Rectal smooth muscle tissue (tissue), 1 donor: ENCODE results near the gene SARS1.

Experiments
- H3K27ac ChIP-seq: one replicate; pipeline ENCODE4 v1.7.0; 2013; ENCODE audit warnings: low read depth, low read length, inconsistent platforms
- H3K27me3 ChIP-seq: one replicate; pipeline ENCODE4 v1.7.0; 2013; ENCODE audit warnings: low read length; ENCODE audit not compliant: control insufficient read depth, insufficient read depth
- H3K36me3 ChIP-seq: one replicate; pipeline ENCODE4 v1.7.0; 2013; ENCODE audit warnings: low read length; ENCODE audit not compliant: control insufficient read depth, insufficient read depth
- H3K4me1 ChIP-seq: one replicate; pipeline ENCODE4 v1.7.0; 2013; ENCODE audit warnings: low read length; ENCODE audit not compliant: control insufficient read depth, insufficient read depth
- H3K4me3 ChIP-seq: one replicate; pipeline ENCODE4 v1.7.0; 2013; ENCODE audit warnings: low read length
- H3K9ac ChIP-seq: one replicate; pipeline ENCODE4 v1.7.0; 2013; ENCODE audit warnings: low read length

SARS1 gene

GRCh38 chr1:109239409-109240068, 25.8 kb downstream of the SARS1 start:
- H3K36me3 ChIP-seq: peaks cover 28% of the 10 kb centered on the region
- peaks cover 3% of the 10 kb centered on the region for H3K4me1 ChIP-seq
- no peaks in the 10 kb centered on the region for H3K27me3 ChIP-seq

GRCh38 chr1:109240158-109241152, 26.7 kb downstream of the SARS1 start:
- H3K27ac ChIP-seq: peak overlapping the region; percentile 61
- H3K4me1 ChIP-seq: peaks cover 3% of the 10 kb centered on the region
- H3K36me3 ChIP-seq: peaks cover 23% of the 10 kb centered on the region
- no peaks in the 10 kb centered on the region for H3K27me3 ChIP-seq
- H3K4me3 ChIP-seq: peak overlapping the region; percentile 26
- H3K9ac ChIP-seq: peak overlapping the region; percentile 10

More at GRCh38 chr1:109239409-109240068, 25.8 kb downstream of the SARS1 start:
- peak overlapping the region; percentile 61 for H3K27ac ChIP-seq
- no peak overlapping the region for H3K9ac ChIP-seq
- H3K4me3 ChIP-seq: no peak overlapping the region

GRCh38 chr1:109241344-109241743, 27.6 kb downstream of the SARS1 start:
- H3K9ac ChIP-seq: no peak overlapping the region

GRCh38 chr1:109241841-109242345, 28.2 kb downstream of the SARS1 start:
- Histone ChIP-seq H3K27ac (no peak overlapping the region), H3K36me3 (peaks cover 10% of the 10 kb centered on the region), H3K4me1 (peaks cover 3% of the 10 kb centered on the region), H3K4me3 (no peak overlapping the region), H3K27me3 (no peaks in the 10 kb centered on the region), H3K9ac (no peak overlapping the region)

More at GRCh38 chr1:109241344-109241743, 27.6 kb downstream of the SARS1 start:
- H3K36me3 ChIP-seq: peaks cover 14% of the 10 kb centered on the region
- H3K4me1 ChIP-seq: peaks cover 3% of the 10 kb centered on the region
- no peaks in the 10 kb centered on the region for H3K27me3 ChIP-seq
- H3K27ac ChIP-seq: no peak overlapping the region
- H3K4me3 ChIP-seq: no peak overlapping the region

- Histone ChIP-seq H3K27me3 (no peaks in the 10 kb centered on the region), H3K36me3 (peaks cover 5% of the 10 kb centered on the region), H3K4me3 (no peak overlapping the region), H3K4me1 (peaks cover 3% of the 10 kb centered on the region), H3K27ac (no peak overlapping the region), H3K9ac (no peak overlapping the region)
Observed at GRCh38 chr1:109242387-109242786, 28.7 kb downstream of the SARS1 start.

GRCh38 chr1:109243221-109243620, 29.5 kb downstream of the SARS1 start:
- no peak overlapping the region for H3K4me3 ChIP-seq
- no peak overlapping the region for H3K9ac ChIP-seq
- no peaks in the 10 kb centered on the region for H3K36me3 ChIP-seq
- H3K4me1 ChIP-seq: peaks cover 3% of the 10 kb centered on the region
- H3K27ac ChIP-seq: no peak overlapping the region
- no peaks in the 10 kb centered on the region for H3K27me3 ChIP-seq

GRCh38 chr1:109243860-109244552, 30.3 kb downstream of the SARS1 start:
- Histone ChIP-seq H3K36me3 (no peaks in the 10 kb centered on the region), H3K27ac (no peak overlapping the region), H3K9ac (no peak overlapping the region), H3K4me3 (no peak overlapping the region), H3K4me1 (peaks cover 6% of the 10 kb centered on the region), H3K27me3 (no peaks in the 10 kb centered on the region)

GRCh38 chr1:109246141-109246551, 32.4 kb downstream of the SARS1 start:
- H3K4me1 ChIP-seq: peaks cover 9% of the 10 kb centered on the region
- no peak overlapping the region for H3K9ac ChIP-seq
- no peak overlapping the region for H3K27ac ChIP-seq
- no peak overlapping the region for H3K4me3 ChIP-seq
- H3K27me3 ChIP-seq: no peaks in the 10 kb centered on the region
- H3K36me3 ChIP-seq: no peaks in the 10 kb centered on the region

GRCh38 chr1:109247401-109248365, 34.0 kb downstream of the SARS1 start:
- H3K27ac ChIP-seq: no peak overlapping the region
- H3K4me3 ChIP-seq: no peak overlapping the region
- peaks cover 5% of the 10 kb centered on the region for H3K4me1 ChIP-seq
- no peaks in the 10 kb centered on the region for H3K27me3 ChIP-seq
- no peak overlapping the region for H3K9ac ChIP-seq
- H3K36me3 ChIP-seq: no peaks in the 10 kb centered on the region

- H3K36me3 ChIP-seq: no peaks in the 10 kb centered on the region
- no peaks in the 10 kb centered on the region for H3K27me3 ChIP-seq
- H3K4me1 ChIP-seq: peaks cover 9% of the 10 kb centered on the region
- no peak overlapping the region for H3K27ac ChIP-seq
- no peak overlapping the region for H3K4me3 ChIP-seq
- no peak overlapping the region for H3K9ac ChIP-seq
Observed at GRCh38 chr1:109248444-109248796, 34.7 kb downstream of the SARS1 start.

GRCh38 chr1:109248797-109249629, 35.3 kb downstream of the SARS1 start, which contains the start of gene CELSR2:
CELSR2 (plus strand) TSS chr1:109249539; CDS start chr1:109250080, 541 bp downstream.
- H3K27ac ChIP-seq: no peak within 1 kb of the TSS
- no peaks in the 10 kb centered on the region for H3K27me3 ChIP-seq
- no peaks in the 10 kb centered on the region for H3K36me3 ChIP-seq
- peaks cover 14% of the 10 kb centered on the region for H3K4me1 ChIP-seq
- peak within 1 kb of the TSS; percentile 56 for H3K4me3 ChIP-seq
- H3K9ac ChIP-seq: no peak within 1 kb of the TSS
